ENCODE measurements around the gene TMEM198. TPM values are rescaled to one million over a fixed set of nuclear protein-coding genes. Genes with fewer than 3 reads are reported as not detected.
A peak's percentile ranks its signal among the peaks of the same experiment; 100 is the strongest.

The TMEM198 gene
- total RNA-seq, 2 experiments from 2014 or later: 2.5 to 6.6 TPM

GRCh38 chr2:219552382-219553167 lies 8.7 kb downstream of the TMEM198 start:
- no TSS peak for BruUV-seq (replicated peaks)
- POLR2A ChIA-PET: interaction anchor here (0.6 kb wide), 1 partner anchor 537 kb away, joined by 3 read pairs; no protein-coding TSS in a partner anchor

GRCh38 chr2:219553168-219553417 lies 9.3 kb downstream of the TMEM198 start:
- Histone ChIP-seq H3K4me2 (ENCODE audit: low read length) (no peak overlapping the region), H3K9me2 (ENCODE audit: insufficient read depth, low read length) (no peaks in the 10 kb centered on the region), H3K4me3 (ENCODE audit: low read depth, low read length, poor library complexity, severe bottlenecking) (no peak overlapping the region), H4K20me1 (ENCODE audit: insufficient read depth, low read length) (no peaks in the 10 kb centered on the region), H3K9me3 (ENCODE audit: low read length) (no peaks in the 10 kb centered on the region), H3K36me3 (ENCODE audit: insufficient read depth, low read length) (no peaks in the 10 kb centered on the region), H3K79me2 (ENCODE audit: insufficient read depth, low read depth, low read length) (no peaks in the 10 kb centered on the region), H2AFZ (ENCODE audit: low read length) (no peak overlapping the region), H3K4me1 (ENCODE audit: insufficient read depth, low read length, poor library complexity, severe bottlenecking) (peaks cover 7% of the 10 kb centered on the region), H3K27ac (ENCODE audit: low read depth, low read length, poor library complexity, severe bottlenecking) (no peak overlapping the region)
- BruUV-seq (replicated peaks): no TSS peak
- intact Hi-C loops (cut with micrococcal nuclease; ENCODE audit: unreplicated experiment): no loop called here
- TF ChIP-seq EZH2phosphoT487 (IDR thresholded peaks at IDR 0.05; ENCODE audit: borderline replicate concordance, low read depth, low read length) (no peak), CTCF (conservative IDR thresholded peaks at IDR 0.05; ENCODE audit: low read length) (no peak)
- no peak for DNase-seq (ENCODE audit: low spot score)
- ChIA-PET POLR2A (interaction anchor here (0.6 kb wide), 1 partner anchor 537 kb away, joined by 3 read pairs; no protein-coding TSS in a partner anchor), CTCF (ENCODE audit: unreplicated experiment) (no interaction called here)

More at GRCh38 chr2:219552382-219553167, 8.7 kb downstream of the TMEM198 start:
- no peaks in the 10 kb centered on the region for H4K20me1 ChIP-seq (ENCODE audit: insufficient read depth, low read length)
- CTCF ChIA-PET (ENCODE audit: unreplicated experiment): no interaction called here
- peak overlapping the region; percentile 94 for H3K4me2 ChIP-seq (ENCODE audit: low read length)
- peaks cover 7% of the 10 kb centered on the region for H3K4me1 ChIP-seq (ENCODE audit: insufficient read depth, low read length, poor library complexity, severe bottlenecking)
- peak; percentile 76 for DNase-seq (ENCODE audit: low spot score)
- H3K27ac ChIP-seq (ENCODE audit: low read depth, low read length, poor library complexity, severe bottlenecking): peak overlapping the region; percentile 46
- H2AFZ ChIP-seq (ENCODE audit: low read length): peak overlapping the region; percentile 92
- intact Hi-C loops (cut with micrococcal nuclease; ENCODE audit: unreplicated experiment): no loop called here
- no peaks in the 10 kb centered on the region for H3K9me2 ChIP-seq (ENCODE audit: insufficient read depth, low read length)
- H3K36me3 ChIP-seq (ENCODE audit: insufficient read depth, low read length): no peaks in the 10 kb centered on the region
- TF ChIP-seq EZH2phosphoT487 (IDR thresholded peaks at IDR 0.05; ENCODE audit: borderline replicate concordance, low read depth, low read length): no peak
- TF ChIP-seq CTCF (conservative IDR thresholded peaks at IDR 0.05; ENCODE audit: low read length): no peak
- no peaks in the 10 kb centered on the region for H3K9me3 ChIP-seq (ENCODE audit: low read length)
- H3K79me2 ChIP-seq (ENCODE audit: insufficient read depth, low read depth, low read length): no peaks in the 10 kb centered on the region
- H3K4me3 ChIP-seq (ENCODE audit: low read depth, low read length, poor library complexity, severe bottlenecking): peak overlapping the region; percentile 69

GRCh38 chr2:219553463-219553963 lies 9.7 kb downstream of the TMEM198 start:
- Histone ChIP-seq H3K9me3 (ENCODE audit: low read length) (no peaks in the 10 kb centered on the region), H3K4me2 (ENCODE audit: low read length) (no peak overlapping the region), H3K27ac (ENCODE audit: low read depth, low read length, poor library complexity, severe bottlenecking) (no peak overlapping the region), H4K20me1 (ENCODE audit: insufficient read depth, low read length) (no peaks in the 10 kb centered on the region), H3K36me3 (ENCODE audit: insufficient read depth, low read length) (no peaks in the 10 kb centered on the region), H3K4me3 (ENCODE audit: low read depth, low read length, poor library complexity, severe bottlenecking) (no peak overlapping the region), H3K4me1 (ENCODE audit: insufficient read depth, low read length, poor library complexity, severe bottlenecking) (peaks cover 7% of the 10 kb centered on the region), H3K9me2 (ENCODE audit: insufficient read depth, low read length) (no peaks in the 10 kb centered on the region), H2AFZ (ENCODE audit: low read length) (no peak overlapping the region), H3K79me2 (ENCODE audit: insufficient read depth, low read depth, low read length) (no peaks in the 10 kb centered on the region)
- CTCF ChIA-PET (ENCODE audit: unreplicated experiment): interaction anchor here (0.6 kb wide), 1 partner anchor 54 kb away, joined by 4 read pairs; no protein-coding TSS in a partner anchor
- no peak for DNase-seq (ENCODE audit: low spot score)
- POLR2A ChIA-PET: interaction anchor here (0.6 kb wide), 1 partner anchor 538 kb away, joined by 3 read pairs; no protein-coding TSS in a partner anchor
- TF ChIP-seq EZH2phosphoT487 (IDR thresholded peaks at IDR 0.05; ENCODE audit: borderline replicate concordance, low read depth, low read length) (no peak), CTCF (conservative IDR thresholded peaks at IDR 0.05; ENCODE audit: low read length) (no peak)
- BruUV-seq (replicated peaks): no TSS peak
- intact Hi-C loops (cut with micrococcal nuclease; ENCODE audit: unreplicated experiment): no loop called here
